B cell (primary cell): ENCODE measurements around the gene NCKAP5L.

Experiments
- CTCF ChIP-seq: fragments of 200-600 bp; IDR thresholded peaks from one replicate; pipeline ENCODE4 v1.8.0; 2022; ENCODE audit warnings: antibody characterized with exemption, mild to moderate bottlenecking
- EZH2 ChIP-seq: IDR thresholded peaks from 2 replicates; pipeline ENCODE4 v1.6.1; 2012; ENCODE audit warnings: borderline replicate concordance, low read depth, mild to moderate bottlenecking, moderate library complexity, low read length; ENCODE audit not compliant: insufficient read depth, poor library complexity, severe bottlenecking

DNA sequence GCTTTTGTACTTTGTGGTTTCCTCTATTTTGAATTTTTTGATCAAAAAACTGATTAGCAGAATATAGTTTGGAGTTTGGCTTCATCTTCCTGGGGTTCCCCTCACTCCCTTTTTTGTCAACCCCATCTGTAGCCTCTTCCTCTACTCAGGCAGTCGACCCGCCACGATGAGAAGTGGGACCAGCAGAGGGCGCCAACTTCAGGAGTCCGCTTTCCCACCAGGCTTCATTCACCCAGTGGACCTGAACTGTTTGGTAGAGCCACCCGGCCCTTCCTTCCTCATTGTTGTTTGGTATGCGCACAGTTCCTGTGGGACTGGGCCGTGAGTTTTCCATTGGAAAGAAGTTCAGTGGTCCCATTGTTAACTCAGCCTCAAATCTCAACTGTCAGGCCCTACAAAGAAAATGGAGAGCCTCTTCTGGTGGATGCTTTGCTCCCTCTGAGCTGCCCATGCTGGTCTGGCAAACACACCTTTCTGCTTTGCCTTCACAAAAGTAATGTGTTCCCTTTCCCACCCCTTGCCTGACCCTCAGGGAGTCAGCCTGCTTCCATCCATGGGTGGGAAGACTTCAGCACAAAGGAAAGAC is 65.1 kb downstream of the NCKAP5L start:
- TF ChIP-seq CTCF, result peak; percentile 89
- no peak for TF ChIP-seq EZH2
